Uterus (tissue), 4 donors: ENCODE data around the gene TMEM150C. TPM values are rescaled to one million over a fixed set of nuclear protein-coding genes. Genes with fewer than 3 reads are reported as not detected.

Source experiments
- DNase-seq, 2 donors: peaks; one replicate each; pipeline ENCODE4 v3.0.0-alpha.2; 2019 to 2020
- H3K27ac ChIP-seq, 2 donors: fragments of 200-600 bp; sonication (generic); 1 replicate in 1 of 2; 2 replicates in 1 of 2; pipeline ENCODE4 v1.5.1; 2016 to 2018
- H3K27me3 ChIP-seq, 2 donors: fragments of 200-600 bp; sonication (generic); one replicate each; pipeline ENCODE4 v1.5.1; 2018 to 2019; ENCODE audit warnings: control low read depth in 1 of 2
- H3K36me3 ChIP-seq, 2 donors: fragments of 200-600 bp; sonication (generic); one replicate each; pipeline ENCODE4 v1.5.1; 2019; ENCODE audit warnings: control low read depth in 1 of 2
- H3K4me1 ChIP-seq, 2 donors: fragments of 200-600 bp; sonication (generic); one replicate each; pipeline ENCODE4 v1.5.1; 2018 to 2019; ENCODE audit warnings: control low read depth in 1 of 2
- H3K4me3 ChIP-seq, 2 donors: fragments of 200-600 bp; sonication (generic); 1 replicate in 1 of 2; 2 replicates in 1 of 2; pipeline ENCODE4 v1.5.1; 2018 to 2019; ENCODE audit warnings: mild to moderate bottlenecking in 1 of 2
- H3K9me3 ChIP-seq, 2 donors: fragments of 200-600 bp; sonication (generic); one replicate each; pipeline ENCODE4 v1.5.1; 2019; ENCODE audit warnings: control low read depth in 1 of 2
- CTCF ChIP-seq, 4 experiments: fragments of 200-600 bp in 2 of 4; fragments of 450-650 bp in 2 of 4; sonication (generic) in 2 of 4; IDR thresholded peaks; one replicate each; pipeline ENCODE4 v1.5.1; 2016 to 2019; ENCODE audit warnings: antibody characterized with exemption in 4 of 4, mild to moderate bottlenecking in 2 of 4, moderate library complexity in 1 of 4
- POLR2A ChIP-seq, 2 donors: fragments of 450-650 bp; IDR thresholded peaks; one replicate each; pipeline ENCODE4 v1.6.1; 2016; ENCODE audit warnings: antibody characterized with exemption in 2 of 2, mild to moderate bottlenecking in 1 of 2, moderate library complexity in 1 of 2
- intact Hi-C: fragments of 100-400 bp; cut with DNase I; formaldehyde crosslinking; loops from one replicate; pipeline ENCODE4 v1.15.1; 2023; ENCODE audit warnings: low total_unique reads
- total RNA-seq, 4 donors: library from RNA; depleted of rRNA in 3 of 4; stranded (reverse); fragments of >200 nt in 3 of 4; gene quantifications; one replicate each; pipeline versions ENCODE4 v1.1.0 to v1.2.4, GENCODE V29; 2014 to 2023
- donor health status: DM: yes; HTN: yes; CAD: no.

The TMEM150C gene
- total RNA-seq, 4 donors from 2014 or later = 3.1 to 22.5 (median 11.6) TPM

GRCh38 chr4:82543131-82543530, 18.7 kb downstream of the TMEM150C start:
- Histone ChIP-seq H3K4me3 (no peak overlapping the region), H3K36me3 (no peaks in the 10 kb centered on the region), H3K27ac (no peak overlapping the region), H3K27me3 (no peaks in the 10 kb centered on the region), H3K9me3 (no peaks in the 10 kb centered on the region), H3K4me1 (no peaks in the 10 kb centered on the region)
- DNase-seq = no peak
- TF ChIP-seq CTCF (IDR thresholded peaks at IDR 0.05) = no peak
- TF ChIP-seq POLR2A (IDR thresholded peaks at IDR 0.05) = no peak
- intact Hi-C loops = no loop called here

- TF ChIP-seq CTCF (IDR thresholded peaks at IDR 0.05) (no peak), POLR2A (IDR thresholded peaks at IDR 0.05) (no peak)
- H3K36me3 ChIP-seq = no peaks in the 10 kb centered on the region
- intact Hi-C loops = no loop called here
- H3K4me1 ChIP-seq = no peaks in the 10 kb centered on the region
- no peak overlapping the region for H3K27ac ChIP-seq
- DNase-seq = no peak
- no peaks in the 10 kb centered on the region for H3K9me3 ChIP-seq
- H3K27me3 ChIP-seq = no peaks in the 10 kb centered on the region
- no peak overlapping the region for H3K4me3 ChIP-seq
Observed at GRCh38 chr4:82542642-82543041, 19.1 kb downstream of the TMEM150C start.

- Histone ChIP-seq H3K9me3 (no peaks in the 10 kb centered on the region), H3K4me1 (no peaks in the 10 kb centered on the region), H3K27me3 (no peaks in the 10 kb centered on the region), H3K36me3 (no peaks in the 10 kb centered on the region), H3K4me3 (no peak overlapping the region), H3K27ac (no peak overlapping the region)
- intact Hi-C loops = no loop called here
- no peak for DNase-seq
- TF ChIP-seq POLR2A (IDR thresholded peaks at IDR 0.05) (no peak), CTCF (IDR thresholded peaks at IDR 0.05) (no peak)
Observed at GRCh38 chr4:82529322-82529721, 32.5 kb downstream of the TMEM150C start.

GRCh38 chr4:82528868-82529267, 32.9 kb downstream of the TMEM150C start:
- Histone ChIP-seq H3K4me3 (no peak overlapping the region), H3K36me3 (no peaks in the 10 kb centered on the region), H3K9me3 (no peaks in the 10 kb centered on the region), H3K4me1 (no peaks in the 10 kb centered on the region), H3K27ac (no peak overlapping the region), H3K27me3 (no peaks in the 10 kb centered on the region)
- no peak for TF ChIP-seq POLR2A (IDR thresholded peaks at IDR 0.05)
- TF ChIP-seq CTCF (IDR thresholded peaks at IDR 0.05) = no peak
- no peak for DNase-seq
- intact Hi-C loops = no loop called here

- no peak overlapping the region for H3K4me3 ChIP-seq
- intact Hi-C loops = no loop called here
Observed at GRCh38 chr4:82528074-82528473, 33.7 kb downstream of the TMEM150C start.

More at GRCh38 chr4:82528074-82528473, 33.7 kb downstream of the TMEM150C start:
- Histone ChIP-seq H3K4me1 (no peaks in the 10 kb centered on the region), H3K9me3 (no peaks in the 10 kb centered on the region), H3K27me3 (no peaks in the 10 kb centered on the region), H3K27ac (no peak overlapping the region), H3K36me3 (no peaks in the 10 kb centered on the region)
- DNase-seq = no peak
- TF ChIP-seq CTCF (IDR thresholded peaks at IDR 0.05) (no peak), POLR2A (IDR thresholded peaks at IDR 0.05) (no peak)
